Measurements from ENCODE around the gene MARCHF3. TPM values are rescaled to one million over a fixed set of nuclear protein-coding genes. Genes with fewer than 3 reads are reported as not detected.
"Not testable (repeated sequence)": the region's sequence is repeated elsewhere in the genome, so short reads cannot be mapped to it uniquely, and the experiment has no call there.

The MARCHF3 gene
- total RNA-seq, 1 donor from 2014 or later: 16.5 TPM

- not testable (repeated sequence) for H3K4me2 ChIP-seq (ENCODE audit: low read length); H3K27me3 Mint-ChIP-seq (ENCODE audit: low read depth, unreplicated experiment); H3K9me3 ChIP-seq (ENCODE audit: insufficient read depth, low read depth, low read length); H3K4me3 Mint-ChIP-seq (ENCODE audit: unreplicated experiment); H3K27me3 ChIP-seq (ENCODE audit: insufficient read depth, low read length); H3K9me3 Mint-ChIP-seq (ENCODE audit: unreplicated experiment); H3K27ac Mint-ChIP-seq (ENCODE audit: unreplicated experiment); H2AFZ ChIP-seq (ENCODE audit: low read depth, low read length); H3K27ac ChIP-seq (ENCODE audit: low read depth, low read length); H3K79me2 ChIP-seq (ENCODE audit: insufficient read depth, low read length); FAIRE-seq; H3K4me3 ChIP-seq (ENCODE audit: insufficient read depth, low read depth, low read length); DNase-seq (ENCODE audit: low read depth); H3K36me3 ChIP-seq (ENCODE audit: insufficient read depth, low read length); H3K36me3 Mint-ChIP-seq (ENCODE audit: low read depth, unreplicated experiment); H3K9ac ChIP-seq (ENCODE audit: low read length); H4K20me1 ChIP-seq (ENCODE audit: insufficient read depth, low read length); H3K4me1 ChIP-seq (ENCODE audit: insufficient read depth, low read length)
- H3K4me1 Mint-ChIP-seq (ENCODE audit: low read depth, unreplicated experiment): peaks cover 19% of the 10 kb centered on the region
Measured at GRCh38 chr5:126843375-126843774, 187.0 kb downstream of the MARCHF3 start.

DNA sequence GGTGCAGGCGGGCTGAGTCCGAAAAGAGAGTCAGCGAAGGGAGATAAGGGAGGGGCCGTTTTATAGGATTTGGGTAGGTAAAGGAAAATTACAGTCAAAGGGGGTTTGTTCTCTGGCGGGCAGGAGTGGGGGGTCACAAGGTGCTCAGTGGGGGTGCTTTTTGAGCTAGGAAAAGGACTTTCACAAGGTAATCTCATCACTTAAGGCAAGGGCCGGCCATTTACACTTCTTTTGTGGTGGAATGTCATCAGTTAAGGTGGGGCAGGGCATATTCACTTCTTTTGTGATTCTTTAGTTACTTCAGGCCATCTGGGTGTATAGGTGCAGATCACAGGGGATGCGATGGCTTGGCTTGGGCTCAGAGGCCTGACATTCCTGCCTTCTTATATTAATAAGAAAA, 191.0 kb downstream of the MARCHF3 start:
- not testable (repeated sequence) for H3K4me3 ChIP-seq (ENCODE audit: insufficient read depth, low read depth, low read length); FAIRE-seq; H3K27me3 ChIP-seq (ENCODE audit: insufficient read depth, low read length); H3K36me3 Mint-ChIP-seq (ENCODE audit: low read depth, unreplicated experiment); H3K4me3 Mint-ChIP-seq (ENCODE audit: unreplicated experiment); H3K79me2 ChIP-seq (ENCODE audit: insufficient read depth, low read length); H3K4me1 Mint-ChIP-seq (ENCODE audit: low read depth, unreplicated experiment); H3K27ac ChIP-seq (ENCODE audit: low read depth, low read length); H3K4me2 ChIP-seq (ENCODE audit: low read length); H3K27me3 Mint-ChIP-seq (ENCODE audit: low read depth, unreplicated experiment); H3K9me3 ChIP-seq (ENCODE audit: insufficient read depth, low read depth, low read length); H4K20me1 ChIP-seq (ENCODE audit: insufficient read depth, low read length); H2AFZ ChIP-seq (ENCODE audit: low read depth, low read length); H3K9ac ChIP-seq (ENCODE audit: low read length); H3K9me3 Mint-ChIP-seq (ENCODE audit: unreplicated experiment); H3K4me1 ChIP-seq (ENCODE audit: insufficient read depth, low read length); DNase-seq (ENCODE audit: low read depth); H3K27ac Mint-ChIP-seq (ENCODE audit: unreplicated experiment)
- peaks cover 11% of the 10 kb centered on the region for H3K36me3 ChIP-seq (ENCODE audit: insufficient read depth, low read length)

GRCh38 chr5:126837906-126838539, 192.3 kb downstream of the MARCHF3 start:
- H3K4me3 Mint-ChIP-seq (ENCODE audit: unreplicated experiment): no peak overlapping the region
- no peaks in the 10 kb centered on the region for H3K9me3 Mint-ChIP-seq (ENCODE audit: unreplicated experiment)
- no peaks in the 10 kb centered on the region for H3K27me3 Mint-ChIP-seq (ENCODE audit: low read depth, unreplicated experiment)
- H3K27ac Mint-ChIP-seq (ENCODE audit: unreplicated experiment): no peak overlapping the region
- TF ChIP-seq, protein P1, sequence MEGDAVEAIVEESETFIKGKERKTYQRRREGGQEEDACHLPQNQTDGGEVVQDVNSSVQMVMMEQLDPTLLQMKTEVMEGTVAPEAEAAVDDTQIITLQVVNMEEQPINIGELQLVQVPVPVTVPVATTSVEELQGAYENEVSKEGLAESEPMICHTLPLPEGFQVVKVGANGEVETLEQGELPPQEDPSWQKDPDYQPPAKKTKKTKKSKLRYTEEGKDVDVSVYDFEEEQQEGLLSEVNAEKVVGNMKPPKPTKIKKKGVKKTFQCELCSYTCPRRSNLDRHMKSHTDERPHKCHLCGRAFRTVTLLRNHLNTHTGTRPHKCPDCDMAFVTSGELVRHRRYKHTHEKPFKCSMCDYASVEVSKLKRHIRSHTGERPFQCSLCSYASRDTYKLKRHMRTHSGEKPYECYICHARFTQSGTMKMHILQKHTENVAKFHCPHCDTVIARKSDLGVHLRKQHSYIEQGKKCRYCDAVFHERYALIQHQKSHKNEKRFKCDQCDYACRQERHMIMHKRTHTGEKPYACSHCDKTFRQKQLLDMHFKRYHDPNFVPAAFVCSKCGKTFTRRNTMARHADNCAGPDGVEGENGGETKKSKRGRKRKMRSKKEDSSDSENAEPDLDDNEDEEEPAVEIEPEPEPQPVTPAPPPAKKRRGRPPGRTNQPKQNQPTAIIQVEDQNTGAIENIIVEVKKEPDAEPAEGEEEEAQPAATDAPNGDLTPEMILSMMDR (IDR thresholded peaks at IDR 0.05; ENCODE audit: insufficient read depth, low read depth, low read length): peak; percentile 46
- no peak for TF ChIP-seq EZH2 (IDR thresholded peaks at IDR 0.05; ENCODE audit: insufficient read depth, low read length)
- Histone ChIP-seq H4K20me1 (ENCODE audit: insufficient read depth, low read length) (no peaks in the 10 kb centered on the region), H3K4me3 (ENCODE audit: insufficient read depth, low read depth, low read length) (no peak overlapping the region), H3K27ac (ENCODE audit: low read depth, low read length) (no peak overlapping the region), H3K36me3 (ENCODE audit: insufficient read depth, low read length) (peaks cover 19% of the 10 kb centered on the region), H3K9me3 (ENCODE audit: insufficient read depth, low read depth, low read length) (no peaks in the 10 kb centered on the region), H3K4me2 (ENCODE audit: low read length) (no peak overlapping the region), H3K4me1 (ENCODE audit: insufficient read depth, low read length) (no peaks in the 10 kb centered on the region), H2AFZ (ENCODE audit: low read depth, low read length) (no peak overlapping the region), H3K9ac (ENCODE audit: low read length) (no peak overlapping the region), H3K79me2 (ENCODE audit: insufficient read depth, low read length) (no peaks in the 10 kb centered on the region), H3K27me3 (ENCODE audit: insufficient read depth, low read length) (no peaks in the 10 kb centered on the region)
- DNase-seq (ENCODE audit: low read depth) (no peak), FAIRE-seq (peak; percentile 87)
- H3K4me1 Mint-ChIP-seq (ENCODE audit: low read depth, unreplicated experiment): peaks cover 7% of the 10 kb centered on the region
- peaks cover 1% of the 10 kb centered on the region for H3K36me3 Mint-ChIP-seq (ENCODE audit: low read depth, unreplicated experiment)
